Measurements from ENCODE around the gene RESF1.

- TF ChIP-seq POLR2A (IDR thresholded peaks at IDR 0.05) (no peak), CTCF (IDR thresholded peaks at IDR 0.05 in 8 of 11, conservative IDR thresholded peaks at IDR 0.05 in 3 of 11) (no peak), POLR2AphosphoS5 (IDR thresholded peaks at IDR 0.05) (no peak)
Measured at GRCh38 chr12:31989571-31990362, 30.6 kb downstream of the RESF1 start.

Data from spleen (tissue), 7 donors.